Measurements from ENCODE around the gene HSD17B3.

The HSD17B3 gene

GRCh38 chr9:96305171-96305570, 3.2 kb upstream of the HSD17B3 start:
- no peak for DNase-seq (ENCODE audit: low read depth)
- H3K4me3 ChIP-seq (ENCODE audit: low read depth, low read length): no peak overlapping the region
- TF ChIP-seq CTCF (IDR thresholded peaks at IDR 0.05; ENCODE audit: low read depth, low read length, missing control alignments): no peak

- TF ChIP-seq CTCF (IDR thresholded peaks at IDR 0.05; ENCODE audit: low read depth, low read length, missing control alignments): no peak
- DNase-seq (ENCODE audit: low read depth): no peak
- no peak overlapping the region for H3K4me3 ChIP-seq (ENCODE audit: low read depth, low read length)
These were observed 2.3 kb upstream of the HSD17B3 start for GRCh38 chr9:96304230-96304629.

GRCh38 chr9:96299823-96300222, 2.2 kb downstream of the HSD17B3 start:
- no peak for DNase-seq (ENCODE audit: low read depth)
- no peak for TF ChIP-seq CTCF (IDR thresholded peaks at IDR 0.05; ENCODE audit: low read depth, low read length, missing control alignments)
- H3K4me3 ChIP-seq (ENCODE audit: low read depth, low read length): no peak overlapping the region

- TF ChIP-seq CTCF (IDR thresholded peaks at IDR 0.05; ENCODE audit: low read depth, low read length, missing control alignments): no peak
- no peak for DNase-seq (ENCODE audit: low read depth)
- no peak overlapping the region for H3K4me3 ChIP-seq (ENCODE audit: low read depth, low read length)
These were observed 7.8 kb downstream of the HSD17B3 start for GRCh38 chr9:96294159-96294545.

- DNase-seq (ENCODE audit: low read depth): no peak
- no peak for TF ChIP-seq CTCF (IDR thresholded peaks at IDR 0.05; ENCODE audit: low read depth, low read length, missing control alignments)
- H3K4me3 ChIP-seq (ENCODE audit: low read depth, low read length): no peak overlapping the region
These were observed 8.3 kb downstream of the HSD17B3 start for GRCh38 chr9:96293498-96294158.

- DNase-seq (ENCODE audit: low read depth): no peak
- no peak overlapping the region for H3K4me3 ChIP-seq (ENCODE audit: low read depth, low read length)
- no peak for TF ChIP-seq CTCF (IDR thresholded peaks at IDR 0.05; ENCODE audit: low read depth, low read length, missing control alignments)
These were observed 12.6 kb downstream of the HSD17B3 start for GRCh38 chr9:96289392-96289791.

GRCh38 chr9:96281641-96282040, 20.3 kb downstream of the HSD17B3 start:
- no peak overlapping the region for H3K4me3 ChIP-seq (ENCODE audit: low read depth, low read length)
- TF ChIP-seq CTCF (IDR thresholded peaks at IDR 0.05; ENCODE audit: low read depth, low read length, missing control alignments): no peak
- no peak for DNase-seq (ENCODE audit: low read depth)

Data from GM12864 (cell line).